GM03348 (cell line): ENCODE measurements around the gene TSHZ3.

ENCODE experiments used
- DNase-seq: peaks from one replicate; pipeline ENCODE4 v3.0.0; 2012; ENCODE audit warnings: low spot score

Gene TSHZ3

GRCh38 chr19:31283701-31284100 is 65.5 kb downstream of the TSHZ3 start:
- DNase-seq = no peak

GRCh38 chr19:31282346-31282745 is 66.9 kb downstream of the TSHZ3 start:
- DNase-seq = no peak

DNA sequence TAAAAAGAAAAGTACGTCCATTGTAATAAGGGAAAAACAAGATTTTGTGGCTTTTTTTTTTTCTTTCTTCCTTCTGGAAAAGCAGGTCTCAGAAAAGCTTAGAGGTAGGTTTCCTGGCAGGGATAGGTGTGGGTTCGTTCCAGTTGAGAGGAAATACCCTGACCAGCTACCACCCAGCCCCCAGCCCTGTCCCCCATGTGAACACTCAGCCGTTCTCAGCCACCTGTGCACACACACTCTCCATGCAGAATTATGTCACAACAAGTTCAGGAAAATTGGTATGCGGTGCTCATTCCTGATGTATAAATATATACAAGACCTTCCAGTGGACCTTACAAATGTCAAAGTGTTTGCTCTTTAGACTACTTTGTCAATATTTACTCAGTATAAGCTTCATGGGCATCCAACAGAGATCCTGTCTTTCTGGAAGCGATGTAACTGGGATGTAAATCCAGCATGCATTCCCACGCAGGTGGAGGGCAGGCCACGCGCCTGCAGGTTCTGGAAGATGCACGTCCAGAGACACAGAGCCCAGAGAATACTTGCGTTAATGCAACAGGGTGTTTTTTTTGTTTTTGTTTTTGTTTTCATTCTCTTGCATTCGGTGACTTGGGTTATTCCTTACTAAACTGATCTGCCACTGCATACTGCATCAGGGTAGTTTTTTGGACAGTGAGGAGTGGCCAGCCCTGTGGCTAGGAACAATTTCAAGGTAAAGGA is 68.8 kb downstream of the TSHZ3 start:
- no peak for DNase-seq

GRCh38 chr19:31279436-31279765 is 69.8 kb downstream of the TSHZ3 start:
- no peak for DNase-seq

DNA sequence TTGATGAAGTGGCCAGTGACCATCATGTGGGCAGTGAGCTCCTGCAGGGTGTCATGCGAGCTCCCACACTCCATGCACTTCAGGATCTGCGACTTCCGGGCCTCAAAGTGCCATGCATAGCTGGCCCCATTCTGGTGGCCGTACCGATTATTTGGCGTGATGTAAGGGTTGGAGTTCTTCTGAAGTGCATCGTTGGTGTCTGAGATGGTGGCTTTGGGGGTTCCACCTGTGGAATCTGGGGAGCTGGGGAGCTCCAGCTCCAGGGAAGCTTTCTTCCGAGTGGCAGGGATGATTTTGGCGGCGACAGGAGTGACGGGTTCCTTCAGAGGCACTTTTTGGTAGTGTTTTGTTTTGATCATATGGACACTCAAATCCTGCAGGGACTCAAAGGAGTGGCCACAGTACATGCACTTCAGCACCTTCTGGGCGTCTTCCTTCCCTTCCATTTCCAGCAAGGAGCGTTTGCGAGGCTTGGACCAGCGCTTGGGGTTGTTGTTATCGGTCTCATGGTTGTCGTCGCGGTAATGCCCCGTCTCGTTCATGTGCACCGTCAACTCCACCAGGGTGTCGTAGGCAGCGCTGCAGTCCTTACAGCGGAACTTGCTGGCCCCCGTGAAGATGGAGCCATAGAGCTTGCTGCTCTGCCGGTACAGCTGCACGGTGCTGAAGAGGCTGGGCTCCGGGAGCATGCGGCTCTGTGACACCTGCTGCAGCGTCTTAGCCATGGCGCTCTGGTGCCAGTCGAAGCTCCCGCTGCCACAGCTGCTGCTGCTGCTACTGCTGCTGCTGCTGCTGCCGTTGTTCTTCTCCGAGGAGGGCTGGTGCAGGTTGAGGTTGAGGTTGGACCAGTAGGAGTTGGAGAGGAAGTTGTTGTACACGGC is 70.4 kb downstream of the TSHZ3 start:
- DNase-seq = no peak

DNA sequence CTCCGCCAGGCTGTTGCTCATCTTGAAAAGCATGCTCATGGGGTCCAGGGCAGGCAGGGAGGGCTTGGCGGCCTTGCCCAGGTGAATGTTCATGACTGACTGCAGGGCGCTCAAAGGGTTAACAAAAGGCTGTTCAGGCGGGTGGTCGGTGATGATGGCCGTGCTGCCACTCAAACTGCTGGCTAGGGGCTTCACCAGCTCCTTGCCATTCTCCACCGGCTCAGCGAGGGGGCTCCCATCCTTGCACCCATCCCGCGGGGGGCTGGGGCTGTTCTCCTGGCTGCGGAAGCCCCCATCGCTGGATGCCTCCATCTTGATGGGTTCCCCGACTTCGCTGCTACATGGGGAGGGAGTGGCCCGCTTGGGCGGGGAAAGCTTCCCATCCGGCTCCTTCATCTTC is 71.7 kb downstream of the TSHZ3 start:
- DNase-seq = no peak

- DNase-seq = no peak
These were observed 72.4 kb downstream of the TSHZ3 start for GRCh38 chr19:31276831-31277230.

GRCh38 chr19:31275068-31275334 is 74.2 kb downstream of the TSHZ3 start:
- DNase-seq = no peak

DNA sequence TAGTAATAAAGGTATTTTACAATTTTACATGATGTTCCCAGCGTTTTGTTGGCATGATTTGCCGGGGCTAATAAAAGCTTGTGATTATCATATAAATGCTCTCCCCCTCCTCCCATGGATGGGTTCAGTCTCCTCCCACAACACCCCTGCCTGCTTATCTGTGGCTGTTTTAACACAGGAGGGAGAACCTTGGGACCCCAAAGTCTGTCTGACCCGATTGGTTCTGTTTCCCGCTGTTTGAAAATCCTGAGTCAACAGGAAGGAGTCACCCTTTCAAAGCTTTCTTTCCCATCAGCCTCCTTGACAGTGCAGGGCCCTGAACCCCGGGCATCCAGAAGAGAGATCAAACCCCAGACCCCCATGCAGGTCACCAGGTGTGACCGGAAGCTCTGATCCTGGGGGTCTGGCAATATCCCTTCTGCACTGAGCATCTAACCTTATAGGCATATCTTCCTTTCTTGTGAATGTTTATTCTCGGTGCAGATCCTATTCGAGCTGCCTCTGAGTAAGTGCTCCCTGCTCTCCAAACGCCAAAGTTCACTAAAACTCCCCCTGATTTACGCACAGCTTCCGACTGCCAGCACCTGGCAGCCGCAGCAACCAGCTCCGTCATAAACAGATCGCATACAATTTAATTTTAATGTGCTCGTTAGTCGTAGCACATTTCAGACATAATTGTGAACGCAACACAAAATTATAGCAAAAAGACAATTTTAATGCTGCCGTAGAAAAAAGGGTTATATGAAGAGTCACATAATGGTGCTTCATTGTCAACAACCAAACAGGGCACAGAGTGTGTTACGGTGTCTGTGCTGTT is 74.8 kb downstream of the TSHZ3 start:
- no peak for DNase-seq

DNA sequence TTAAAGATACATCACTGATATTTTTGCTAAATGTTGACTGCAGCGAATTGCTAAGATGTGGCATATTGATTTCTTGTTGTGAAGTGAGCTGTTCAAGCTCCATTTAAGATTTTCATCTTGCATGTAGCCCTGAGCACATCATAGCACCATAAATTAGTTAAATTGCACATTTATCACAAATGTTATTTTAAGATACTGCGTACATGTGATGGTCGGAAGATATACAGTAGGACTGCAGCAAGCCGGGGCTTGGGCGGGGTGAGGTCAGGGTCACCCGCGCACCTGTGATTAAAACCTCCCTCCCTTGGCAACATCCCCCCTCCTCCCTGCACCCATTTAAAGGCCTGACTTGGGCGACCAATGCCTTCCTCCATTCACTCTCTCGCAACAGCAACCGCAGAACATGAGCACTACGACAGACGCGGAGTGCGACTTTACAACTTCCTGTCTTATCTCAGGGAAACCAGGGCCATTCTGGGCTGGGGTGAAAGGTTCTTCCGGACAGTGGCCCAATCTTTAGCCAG is 76.6 kb downstream of the TSHZ3 start:
- DNase-seq = no peak

DNA sequence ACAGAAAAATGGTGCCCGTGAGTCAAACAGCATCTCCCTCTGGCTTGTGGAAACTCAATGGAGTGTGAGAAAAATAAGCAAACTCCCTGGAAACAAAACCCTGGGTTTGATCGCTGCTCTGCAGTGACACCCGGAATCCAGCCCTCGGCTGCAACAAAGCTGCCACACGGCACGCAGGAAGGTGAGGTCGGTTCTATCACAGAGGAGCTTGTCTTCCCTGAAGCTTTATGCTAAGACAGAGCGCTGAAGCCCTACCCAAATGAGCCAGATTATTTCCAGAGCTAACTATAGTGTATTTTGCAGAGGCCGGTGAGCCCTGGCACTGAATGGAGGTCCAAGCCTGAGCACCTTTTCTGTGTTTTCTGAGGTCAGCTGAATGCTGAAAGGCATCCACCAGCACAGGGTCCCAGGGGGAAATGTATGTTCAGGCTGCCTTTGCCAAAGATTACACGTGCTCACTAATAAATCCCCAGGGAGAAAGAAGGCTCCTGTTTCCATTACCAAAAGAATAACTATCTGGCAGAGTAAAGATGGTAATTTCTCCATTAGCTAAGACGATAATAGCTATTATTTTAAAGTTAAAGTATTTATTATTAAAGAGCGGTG is 77.8 kb downstream of the TSHZ3 start:
- no peak for DNase-seq

GRCh38 chr19:31270897-31271296 is 78.3 kb downstream of the TSHZ3 start:
- DNase-seq = peak; percentile 75

- DNase-seq = no peak
These were observed 79.7 kb downstream of the TSHZ3 start for GRCh38 chr19:31269425-31270127.

GRCh38 chr19:31268751-31269383 is 80.4 kb downstream of the TSHZ3 start:
- DNase-seq = no peak

- no peak for DNase-seq
These were observed 82.5 kb downstream of the TSHZ3 start for GRCh38 chr19:31266731-31267130.

- DNase-seq = no peak
These were observed 83.0 kb downstream of the TSHZ3 start for GRCh38 chr19:31266196-31266595.

DNA sequence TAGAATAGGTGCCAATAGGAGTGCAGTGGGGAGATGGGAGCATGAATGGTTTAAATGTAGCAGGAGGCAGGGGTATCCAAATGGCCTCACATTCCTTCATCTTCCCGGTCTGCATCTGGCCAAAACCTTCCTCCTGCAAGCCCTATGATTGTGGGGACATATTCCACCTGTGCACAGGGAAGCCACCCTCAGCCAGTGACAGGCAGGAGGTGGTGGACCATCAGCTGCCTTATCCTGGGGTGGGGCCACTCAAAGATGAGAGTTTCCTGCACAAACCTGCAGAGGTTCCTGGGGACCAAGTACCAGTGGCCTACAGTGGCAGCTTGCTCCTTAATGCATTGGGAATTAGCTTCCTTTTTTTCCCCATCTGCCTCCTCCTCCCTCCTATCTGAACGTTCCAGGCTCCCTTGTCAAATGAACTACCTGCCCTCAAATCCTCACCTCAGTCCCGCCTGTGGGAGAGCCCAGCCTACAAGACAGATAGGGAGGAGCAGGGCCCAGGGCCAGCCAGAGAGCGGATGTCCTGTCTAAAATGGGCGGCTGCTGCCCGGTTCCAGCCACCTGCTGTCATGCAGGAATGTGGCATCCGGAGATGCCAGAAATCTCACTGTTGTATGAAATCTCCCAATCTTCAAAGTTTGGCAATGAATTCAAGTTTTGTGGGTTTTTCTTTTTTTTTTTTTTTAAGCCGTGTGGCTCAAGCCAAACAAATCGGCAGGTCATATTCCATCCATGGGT is 85.0 kb downstream of the TSHZ3 start:
- no peak for DNase-seq

GRCh38 chr19:31263328-31263727 is 85.9 kb downstream of the TSHZ3 start:
- no peak for DNase-seq

- no peak for DNase-seq
These were observed 86.5 kb downstream of the TSHZ3 start for GRCh38 chr19:31262725-31263191.

DNA sequence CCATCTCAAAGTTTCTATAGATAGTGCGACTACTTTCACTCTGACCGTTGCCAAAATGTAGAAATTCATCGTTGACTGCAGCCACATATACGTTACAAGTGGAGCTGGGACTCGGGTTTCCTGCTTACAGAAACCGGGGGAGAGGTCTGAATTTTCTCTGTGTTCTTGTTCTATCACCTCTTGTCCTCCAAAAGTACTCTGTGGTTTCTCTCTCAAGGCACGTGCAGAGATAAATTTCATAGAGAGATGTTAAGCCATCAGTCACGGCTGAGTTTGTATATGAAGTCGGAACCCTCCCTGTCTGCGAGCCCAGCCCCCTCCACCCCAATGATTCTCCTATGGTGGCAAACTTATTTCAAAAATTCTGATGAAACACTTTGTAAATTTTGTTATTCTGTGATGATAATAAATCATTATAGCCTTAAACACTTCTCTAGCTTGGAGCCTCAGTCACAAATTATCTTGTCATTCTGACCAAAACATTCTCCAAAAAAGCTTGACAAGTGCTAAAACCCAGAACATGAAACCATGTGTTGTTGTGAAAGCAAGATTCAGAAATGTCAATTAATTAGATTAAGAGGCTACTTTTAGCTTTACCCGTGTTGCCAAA is 87.5 kb downstream of the TSHZ3 start:
- DNase-seq = peak; percentile 47
